ENCODE measurements around the gene C10orf67.
"Not testable (repeated sequence)": the region's sequence is repeated elsewhere in the genome, so short reads cannot be mapped to it uniquely, and the experiment has no call there.

C10orf67 gene

GRCh38 chr10:23354630-23355279, 10.2 kb upstream of the C10orf67 start:
- Histone ChIP-seq H3K27me3 (ENCODE audit: insufficient read depth, low read length, poor library complexity) (no peaks in the 10 kb centered on the region), H3K4me3 (ENCODE audit: low read depth in 1 of 2, low read length in 2 of 2) (no peak overlapping the region), H3K9me3 (ENCODE audit: insufficient read depth, low read length, severe bottlenecking) (no peaks in the 10 kb centered on the region), H3K79me2 (ENCODE audit: insufficient read depth, low read length) (no peaks in the 10 kb centered on the region), H3K9ac (ENCODE audit: low read depth, low read length) (no peak overlapping the region), H3K4me2 (ENCODE audit: insufficient read depth, low read length) (no peak overlapping the region), H3K36me3 (ENCODE audit: insufficient read depth, low read length) (no peaks in the 10 kb centered on the region), H3K27ac (ENCODE audit: low read length) (no peak overlapping the region), H3K4me1 (ENCODE audit: insufficient read depth, low read length) (no peaks in the 10 kb centered on the region), H4K20me1 (ENCODE audit: insufficient read depth, low read length) (no peaks in the 10 kb centered on the region), H2AFZ (ENCODE audit: low read depth, low read length) (no peak overlapping the region)
- no peak for ATAC-seq (ENCODE audit: insufficient read depth, low read depth)
- DNase-seq: no peak
- TF ChIP-seq EZH2 (IDR thresholded peaks at IDR 0.05; ENCODE audit: borderline replicate concordance, low read depth, low read length, severe bottlenecking) (no peak), CTCF (IDR thresholded peaks at IDR 0.05; ENCODE audit: borderline replicate concordance, extremely low read depth, low read length, poor library complexity, severe bottlenecking) (no peak)

- H3K27me3 ChIP-seq (ENCODE audit: insufficient read depth, low read length, poor library complexity): no peaks in the 10 kb centered on the region
- H3K4me1 ChIP-seq (ENCODE audit: insufficient read depth, low read length): no peaks in the 10 kb centered on the region
- H3K9me3 ChIP-seq (ENCODE audit: insufficient read depth, low read length, severe bottlenecking): no peaks in the 10 kb centered on the region
- H3K4me2 ChIP-seq (ENCODE audit: insufficient read depth, low read length): no peak overlapping the region
- no peak for DNase-seq
- no peak overlapping the region for H3K9ac ChIP-seq (ENCODE audit: low read depth, low read length)
- no peak overlapping the region for H3K4me3 ChIP-seq (ENCODE audit: low read depth in 1 of 2, low read length in 2 of 2)
- H3K79me2 ChIP-seq (ENCODE audit: insufficient read depth, low read length): no peaks in the 10 kb centered on the region
- H4K20me1 ChIP-seq (ENCODE audit: insufficient read depth, low read length): no peaks in the 10 kb centered on the region
- H3K27ac ChIP-seq (ENCODE audit: low read length): no peak overlapping the region
- no peak for ATAC-seq (ENCODE audit: insufficient read depth, low read depth)
- H3K36me3 ChIP-seq (ENCODE audit: insufficient read depth, low read length): no peaks in the 10 kb centered on the region
- TF ChIP-seq EZH2 (IDR thresholded peaks at IDR 0.05; ENCODE audit: borderline replicate concordance, low read depth, low read length, severe bottlenecking): no peak
- no peak for TF ChIP-seq CTCF (IDR thresholded peaks at IDR 0.05; ENCODE audit: borderline replicate concordance, extremely low read depth, low read length, poor library complexity, severe bottlenecking)
- H2AFZ ChIP-seq (ENCODE audit: low read depth, low read length): no peak overlapping the region
Measured at GRCh38 chr10:23351926-23352519, 7.4 kb upstream of the C10orf67 start.

GRCh38 chr10:23350706-23351105, 6.1 kb upstream of the C10orf67 start:
- not testable (repeated sequence) for H3K36me3 ChIP-seq (ENCODE audit: insufficient read depth, low read length); H3K4me3 ChIP-seq (ENCODE audit: low read depth in 1 of 2, low read length in 2 of 2); H3K27ac ChIP-seq (ENCODE audit: low read length); H3K9ac ChIP-seq (ENCODE audit: low read depth, low read length); H4K20me1 ChIP-seq (ENCODE audit: insufficient read depth, low read length); H3K9me3 ChIP-seq (ENCODE audit: insufficient read depth, low read length, severe bottlenecking); H3K79me2 ChIP-seq (ENCODE audit: insufficient read depth, low read length); H3K27me3 ChIP-seq (ENCODE audit: insufficient read depth, low read length, poor library complexity); H2AFZ ChIP-seq (ENCODE audit: low read depth, low read length); ATAC-seq (ENCODE audit: insufficient read depth, low read depth); H3K4me2 ChIP-seq (ENCODE audit: insufficient read depth, low read length); DNase-seq; H3K4me1 ChIP-seq (ENCODE audit: insufficient read depth, low read length)

GRCh38 chr10:23345861-23346260, 1.3 kb upstream of the C10orf67 start:
- Histone ChIP-seq H3K4me3 (ENCODE audit: low read depth in 1 of 2, low read length in 2 of 2) (no peak overlapping the region), H2AFZ (ENCODE audit: low read depth, low read length) (no peak overlapping the region), H3K9ac (ENCODE audit: low read depth, low read length) (no peak overlapping the region), H4K20me1 (ENCODE audit: insufficient read depth, low read length) (no peaks in the 10 kb centered on the region), H3K4me1 (ENCODE audit: insufficient read depth, low read length) (peaks cover 7% of the 10 kb centered on the region), H3K36me3 (ENCODE audit: insufficient read depth, low read length) (no peaks in the 10 kb centered on the region), H3K27ac (ENCODE audit: low read length) (no peak overlapping the region), H3K9me3 (ENCODE audit: insufficient read depth, low read length, severe bottlenecking) (no peaks in the 10 kb centered on the region), H3K27me3 (ENCODE audit: insufficient read depth, low read length, poor library complexity) (no peaks in the 10 kb centered on the region), H3K79me2 (ENCODE audit: insufficient read depth, low read length) (no peaks in the 10 kb centered on the region), H3K4me2 (ENCODE audit: insufficient read depth, low read length) (no peak overlapping the region)
- no peak for DNase-seq
- ATAC-seq (ENCODE audit: insufficient read depth, low read depth): no peak
- TF ChIP-seq EZH2 (IDR thresholded peaks at IDR 0.05; ENCODE audit: borderline replicate concordance, low read depth, low read length, severe bottlenecking) (no peak), CTCF (IDR thresholded peaks at IDR 0.05; ENCODE audit: borderline replicate concordance, extremely low read depth, low read length, poor library complexity, severe bottlenecking) (no peak)
